Activated CD8-positive, alpha-beta memory T cell treated with anti-CD3 and anti-CD28 coated beads for 1 hour (primary cell): Measurements from ENCODE around the gene RPS6KB1.
A peak's percentile ranks its signal among the peaks of the same experiment; 100 is the strongest.
"Not testable (repeated sequence)": the region's sequence is repeated elsewhere in the genome, so short reads cannot be mapped to it uniquely, and the experiment has no call there.

ENCODE experiments used
- DNase-seq, 2 donors: peaks; one replicate each; pipeline ENCODE4 v3.0.0-alpha.2; 2020; ENCODE audit warnings: low read depth in 1 of 2; ENCODE audit errors: extremely low read depth in 1 of 2

RPS6KB1 gene

GRCh38 chr17:59892924-59893675 is at the start of gene RPS6KB1, which contains the start of gene TUBD1:
Gene RPS6KB1 (plus strand): TSS chr17:59893121. CDS start chr17:59893185, 64 bp downstream.
Gene TUBD1 (minus strand): TSS chr17:59892943. CDS start chr17:59891002, 1,941 bp downstream.
- peak; percentile 87 to 96 for DNase-seq

GRCh38 chr17:59844884-59845594 is 47.9 kb upstream of the RPS6KB1 start:
- DNase-seq: no peak

DNA sequence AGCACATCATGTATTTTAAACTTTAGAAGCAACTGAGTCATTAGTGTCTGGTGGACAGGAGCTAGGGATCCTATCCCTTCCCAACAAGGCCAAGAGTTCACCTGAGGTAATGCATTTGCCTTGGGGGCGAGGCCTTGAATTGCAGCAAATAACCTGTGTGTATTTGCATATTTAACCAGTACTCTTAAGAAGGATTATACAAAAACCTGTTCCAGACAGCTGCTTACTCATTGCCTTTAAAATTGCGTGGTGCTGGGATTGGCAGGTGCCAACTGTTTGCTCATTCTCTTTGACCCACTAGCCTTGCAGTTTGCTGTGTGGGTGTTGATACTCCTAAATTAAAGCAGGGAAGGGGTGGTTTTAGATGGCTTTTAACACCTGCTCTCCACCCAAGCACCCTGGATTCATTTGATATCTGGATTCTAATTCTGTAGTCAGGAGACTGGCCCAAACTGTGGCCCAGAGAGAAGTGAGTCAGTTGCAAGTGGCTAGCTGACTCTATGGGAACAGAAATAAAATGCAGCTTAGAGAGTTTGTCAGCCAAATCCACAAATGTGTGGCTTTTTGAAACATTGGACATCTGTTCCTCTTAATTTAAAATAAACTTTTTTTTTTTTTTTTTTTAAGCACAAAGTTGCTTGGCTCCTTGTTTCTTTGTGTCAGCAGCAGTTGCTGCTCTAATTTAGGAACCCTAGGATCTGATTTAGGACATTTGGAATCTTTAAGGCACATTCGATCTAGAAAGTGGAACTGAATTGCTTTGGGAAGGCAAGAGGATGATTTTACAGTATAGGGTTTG is 47.1 kb upstream of the RPS6KB1 start:
- no peak for DNase-seq

DNA sequence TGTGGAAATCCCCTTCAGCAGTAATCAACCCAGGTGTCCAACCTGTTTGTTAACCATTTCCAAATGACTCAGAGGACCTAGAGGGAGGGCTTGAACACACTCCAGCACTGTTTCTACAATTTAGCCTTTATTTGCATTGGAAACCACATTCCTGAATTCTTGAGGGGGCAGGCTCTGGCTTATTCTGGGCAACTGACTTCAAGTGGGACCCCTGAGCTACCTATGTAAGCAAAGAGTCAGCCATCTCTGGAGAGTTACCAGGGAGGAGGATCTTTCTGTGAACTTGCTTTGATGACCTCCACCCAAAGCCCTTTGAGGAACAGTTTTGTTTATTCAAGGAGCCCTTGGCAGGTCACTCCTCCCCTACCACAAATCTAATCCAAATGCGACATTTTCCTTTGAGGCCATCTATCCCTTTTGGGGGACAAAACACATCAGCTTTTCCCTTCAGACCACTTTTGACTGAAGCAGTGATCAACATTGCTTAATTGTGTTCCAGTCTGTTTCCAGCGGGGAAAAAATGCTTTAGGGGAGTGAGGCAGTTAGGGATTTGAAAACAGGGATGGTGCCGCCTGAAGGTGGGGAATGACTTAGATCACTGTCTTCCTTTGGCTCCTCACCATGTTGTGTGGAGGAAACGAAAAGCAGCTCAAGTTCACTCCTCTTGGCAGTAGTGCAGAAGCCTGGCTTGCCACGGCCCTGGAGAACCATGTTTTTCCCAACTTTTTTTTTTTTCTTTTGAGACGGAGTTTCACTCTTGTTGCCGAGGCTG is 46.3 kb upstream of the RPS6KB1 start:
- DNase-seq: no peak

GRCh38 chr17:59848385-59848668 is 44.6 kb upstream of the RPS6KB1 start:
- no peak for DNase-seq

DNA sequence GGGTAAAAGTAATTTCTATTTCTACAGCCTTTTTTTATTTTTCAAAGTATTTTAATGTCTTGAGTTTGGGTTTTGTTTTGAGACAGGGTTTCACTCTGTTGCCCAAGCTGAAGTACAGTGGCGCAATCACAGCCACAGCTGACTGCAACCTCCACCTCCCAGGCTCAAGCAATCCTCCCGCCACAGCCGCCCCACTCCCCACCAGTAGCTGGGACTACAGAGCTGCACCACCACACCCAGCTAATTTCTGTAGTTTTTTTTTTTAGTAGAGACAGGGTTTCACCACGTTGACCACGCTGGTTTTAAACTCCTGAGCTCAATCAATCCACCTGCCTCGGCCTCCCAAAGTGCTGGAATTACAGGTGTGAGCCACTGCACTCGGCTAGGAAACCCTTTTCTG is 44.1 kb upstream of the RPS6KB1 start:
- DNase-seq: no peak

GRCh38 chr17:59850311-59850710 is 42.6 kb upstream of the RPS6KB1 start:
- DNase-seq: not testable (repeated sequence)

DNA sequence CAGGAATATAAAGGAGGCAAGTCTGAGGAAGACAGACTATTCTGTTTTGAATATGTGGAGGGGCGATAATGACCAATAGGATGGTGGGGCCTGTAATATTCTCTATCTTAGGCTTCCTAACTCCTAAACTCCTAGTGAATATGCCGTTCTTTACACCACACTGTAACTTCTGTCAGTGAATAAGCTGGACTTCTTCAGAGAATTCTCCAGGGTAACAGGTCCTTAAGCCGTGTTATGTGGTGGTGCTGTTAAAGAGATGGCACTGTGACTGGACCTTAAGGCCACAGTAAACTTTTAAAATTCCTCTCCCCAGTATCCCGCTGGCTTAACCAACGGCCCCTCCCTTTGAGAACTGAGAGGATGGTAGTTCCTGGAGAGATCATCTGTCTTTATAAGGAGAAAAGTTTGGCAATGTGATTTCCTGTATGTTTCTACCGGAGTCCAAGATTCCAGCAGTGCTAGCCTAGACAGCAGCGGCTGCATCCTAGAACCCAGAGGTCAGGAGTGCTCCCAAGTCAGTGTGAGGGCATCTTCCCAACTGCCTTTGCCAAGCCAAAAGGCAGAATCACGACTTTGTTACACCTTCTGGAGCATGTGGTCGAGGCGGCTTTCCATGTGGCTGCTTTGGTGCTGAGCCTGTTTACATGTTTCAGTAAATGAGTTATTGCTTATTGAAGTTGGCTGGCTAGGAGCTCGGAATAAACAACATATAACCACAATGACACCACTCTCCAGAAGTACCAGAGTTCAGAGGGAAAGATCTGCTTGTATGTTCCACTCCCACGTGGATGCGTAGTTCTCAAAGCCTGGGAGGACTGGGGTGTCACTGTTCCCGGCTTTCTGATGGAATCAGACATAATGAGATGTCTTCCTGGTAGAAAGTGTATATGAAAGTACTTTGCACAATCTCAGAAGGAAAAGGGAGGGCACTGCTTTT is 41.2 kb upstream of the RPS6KB1 start:
- DNase-seq: no peak

- DNase-seq: not testable (repeated sequence)
Observed at GRCh38 chr17:59852847-59853167, 40.1 kb upstream of the RPS6KB1 start.

GRCh38 chr17:59853168-59853918 is 39.6 kb upstream of the RPS6KB1 start:
- no peak for DNase-seq

- not testable (repeated sequence) for DNase-seq
Observed at GRCh38 chr17:59853919-59854729, 38.8 kb upstream of the RPS6KB1 start.

DNA sequence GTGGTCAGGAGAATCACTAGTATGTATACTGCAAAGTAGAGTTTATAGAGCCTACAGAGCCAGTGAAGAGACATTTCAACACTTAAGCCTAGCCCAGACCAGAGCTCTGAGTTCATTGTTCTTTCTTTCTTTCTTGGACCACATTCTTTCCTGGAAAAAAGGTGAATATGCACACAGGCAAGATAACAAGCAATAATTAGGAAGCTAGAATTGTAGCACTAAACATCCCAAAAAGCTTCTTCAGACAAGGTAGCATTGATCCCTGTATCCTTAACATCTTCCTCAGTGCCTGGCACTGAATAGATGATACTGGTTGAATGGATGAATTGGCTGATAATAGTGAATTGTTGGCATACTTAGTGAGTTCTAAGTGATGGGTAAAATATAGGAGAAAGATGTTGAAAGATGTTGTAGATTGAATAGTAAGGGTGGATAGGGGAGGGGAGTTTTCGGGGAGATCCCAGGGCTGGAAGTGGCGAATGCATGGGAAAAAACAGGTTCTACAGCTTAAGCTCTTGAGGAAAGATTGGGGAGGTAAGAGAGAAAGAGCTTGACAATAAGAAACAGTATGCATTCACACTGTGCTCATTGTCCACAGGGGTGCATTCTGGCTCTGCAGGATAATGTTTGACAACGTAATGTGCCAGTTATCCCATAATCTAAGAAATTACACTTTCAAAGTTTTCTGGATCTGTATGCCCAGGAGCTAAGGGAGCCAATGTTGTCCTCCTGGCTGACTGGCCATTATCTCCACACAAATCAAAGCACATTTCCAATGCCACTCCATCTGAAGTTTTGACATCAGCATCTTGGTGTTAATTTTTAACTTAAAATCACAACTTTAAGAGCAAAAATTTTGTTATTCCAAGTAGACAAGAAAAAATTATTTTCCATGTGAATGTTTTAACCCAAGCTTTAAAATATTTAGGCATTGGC is 35.8 kb upstream of the RPS6KB1 start:
- no peak for DNase-seq

- no peak for DNase-seq
Observed at GRCh38 chr17:59858167-59858816, 34.6 kb upstream of the RPS6KB1 start.

DNA sequence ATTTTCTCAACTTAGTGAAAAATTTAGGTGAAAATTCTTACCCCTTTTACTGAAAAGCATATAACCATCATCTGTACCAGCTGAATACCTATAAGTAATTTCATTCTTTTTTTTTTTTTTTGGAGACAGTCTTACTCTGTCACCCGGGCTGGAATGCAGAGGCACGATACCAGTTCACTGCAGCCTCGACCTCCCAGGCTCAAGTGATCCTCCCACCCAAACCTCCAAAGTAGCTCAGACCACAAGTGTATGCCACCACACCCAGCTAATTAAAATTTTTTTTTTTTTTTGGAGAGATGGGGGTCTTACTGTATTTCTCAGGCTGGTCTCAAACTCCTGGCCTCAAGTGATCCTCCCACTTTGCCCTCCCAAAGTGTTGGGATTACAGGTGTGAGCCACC is 34.0 kb upstream of the RPS6KB1 start:
- no peak for DNase-seq

GRCh38 chr17:59859444-59860025 is 33.4 kb upstream of the RPS6KB1 start:
- no peak for DNase-seq

DNA sequence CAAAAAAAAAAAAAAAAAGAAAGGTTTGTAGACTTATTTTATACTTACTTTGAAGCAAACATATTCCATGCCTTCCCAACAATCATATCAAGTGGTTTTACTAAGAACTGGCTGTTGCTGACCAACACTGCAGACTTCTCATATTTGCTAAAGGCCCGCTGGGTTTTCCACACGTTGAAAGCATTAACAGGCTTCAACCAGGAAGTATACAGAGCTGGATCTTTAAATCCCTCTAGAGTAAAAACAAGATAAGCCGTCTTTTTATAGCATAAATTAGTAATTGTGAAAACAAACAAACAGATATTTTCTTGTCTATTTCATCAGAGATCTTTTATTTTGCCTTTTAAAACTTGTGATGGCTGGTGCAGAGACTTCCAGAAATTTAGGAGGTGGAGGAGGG is 29.3 kb upstream of the RPS6KB1 start:
- no peak for DNase-seq

DNA sequence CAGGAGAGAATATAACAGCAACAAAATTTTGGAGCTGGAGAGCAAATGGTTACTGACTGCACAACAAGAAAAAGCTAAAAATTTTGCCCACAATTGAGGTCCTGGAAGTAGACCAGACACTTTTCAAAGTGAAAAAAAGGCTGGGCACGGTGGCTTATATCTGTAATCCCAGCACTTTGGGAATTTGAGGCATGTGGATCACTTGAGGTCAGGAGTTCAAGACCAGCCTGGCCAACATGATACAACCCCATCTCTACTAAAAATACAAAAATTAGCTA is 23.0 kb upstream of the RPS6KB1 start:
- no peak for DNase-seq
